DND-41 (cell line): ENCODE results near the gene CCDC93.

Experiments used
- ATAC-seq: fragments of 200-7000 bp; cut with Tn5 transposase; 3 replicates; pipeline ENCODE4 v1.9.1; 2021; ENCODE audit warnings: low read depth; ENCODE audit not compliant: insufficient read depth
- DNase-seq: peaks from one replicate; pipeline ENCODE4 v3.0.0-alpha.2; 2020
- H2AFZ ChIP-seq: 2 replicates; pipeline ENCODE4 v1.6.0; 2012; ENCODE audit warnings: low read depth, low read length
- H3K27ac ChIP-seq: 2 replicates; pipeline ENCODE4 v1.5.1; 2012; ENCODE audit warnings: low read length, inconsistent platforms
- H3K27me3 ChIP-seq: fragments of 200-600 bp; sonication (generic); 2 replicates; pipeline ENCODE4 v1.6.0; 2012; ENCODE audit warnings: low read length, mild to moderate bottlenecking, inconsistent platforms; ENCODE audit not compliant: insufficient read depth, poor library complexity
- H3K36me3 ChIP-seq: 2 replicates; pipeline ENCODE4 v1.5.1; 2012; ENCODE audit warnings: low read length, inconsistent platforms; ENCODE audit not compliant: insufficient read depth
- H3K4me1 ChIP-seq: 2 replicates; pipeline ENCODE4 v1.5.1; 2012; ENCODE audit warnings: mild to moderate bottlenecking, low read length; ENCODE audit not compliant: insufficient read depth
- H3K4me2 ChIP-seq: 2 replicates; pipeline ENCODE4 v1.6.0; 2012; ENCODE audit warnings: mild to moderate bottlenecking, moderate library complexity, low read length, inconsistent platforms; ENCODE audit not compliant: insufficient read depth
- H3K4me3 ChIP-seq, 2 experiments: fragments of 200-600 bp in 1 of 2; shearing (Covaris generic) in 1 of 2; 2 replicates each; pipeline ENCODE4 v1.5.1; 2012 to 2016; ENCODE audit warnings: inconsistent platforms in 2 of 2, low read length in 2 of 2, mild to moderate bottlenecking in 2 of 2, low read depth in 1 of 2, moderate library complexity in 1 of 2
- H3K79me2 ChIP-seq: 2 replicates; pipeline ENCODE4 v1.6.0; 2012; ENCODE audit warnings: low read length, inconsistent platforms; ENCODE audit not compliant: insufficient read depth
- H3K9ac ChIP-seq: 2 replicates; pipeline ENCODE4 v1.6.0; 2012; ENCODE audit warnings: low read depth, mild to moderate bottlenecking, inconsistent platforms, low read length, moderate library complexity
- H3K9me3 ChIP-seq: 2 replicates; pipeline ENCODE4 v1.5.1; 2012; ENCODE audit warnings: low read length, moderate library complexity, mild to moderate bottlenecking, inconsistent platforms; ENCODE audit not compliant: insufficient read depth, severe bottlenecking
- H4K20me1 ChIP-seq: 2 replicates; pipeline ENCODE4 v1.6.0; 2012; ENCODE audit warnings: low read length; ENCODE audit not compliant: insufficient read depth
- CTCF ChIP-seq: IDR thresholded peaks from 2 replicates; pipeline ENCODE4 v1.5.1; 2012; ENCODE audit warnings: borderline replicate concordance, low read length, moderate library complexity, mild to moderate bottlenecking; ENCODE audit not compliant: poor library complexity, severe bottlenecking; ENCODE audit errors: extremely low read depth
- EZH2 ChIP-seq: IDR thresholded peaks from 3 replicates; pipeline ENCODE4 v1.6.1; 2012; ENCODE audit warnings: borderline replicate concordance, low read depth, mild to moderate bottlenecking, moderate library complexity, low read length, inconsistent platforms; ENCODE audit not compliant: severe bottlenecking

The CCDC93 gene

GRCh38 chr2:118054213-118055008, 40.5 kb upstream of the CCDC93 start:
- no peak for ATAC-seq
- no peaks in the 10 kb centered on the region for H3K9me3 ChIP-seq
- H3K9ac ChIP-seq: no peak overlapping the region
- H3K79me2 ChIP-seq: no peaks in the 10 kb centered on the region
- no peak overlapping the region for H3K27ac ChIP-seq
- no peak overlapping the region for H3K4me3 ChIP-seq
- peaks cover 11% of the 10 kb centered on the region for H3K27me3 ChIP-seq
- no peaks in the 10 kb centered on the region for H3K4me1 ChIP-seq
- no peaks in the 10 kb centered on the region for H3K36me3 ChIP-seq
- TF ChIP-seq EZH2: no peak
- no peak for TF ChIP-seq CTCF
- H2AFZ ChIP-seq: no peak overlapping the region
- H4K20me1 ChIP-seq: no peaks in the 10 kb centered on the region
- no peak overlapping the region for H3K4me2 ChIP-seq
- no peak for DNase-seq

GRCh38 chr2:118053681-118054080, 39.8 kb upstream of the CCDC93 start:
- Histone ChIP-seq H3K4me3 (no peak overlapping the region), H3K36me3 (no peaks in the 10 kb centered on the region), H3K9me3 (no peaks in the 10 kb centered on the region), H4K20me1 (no peaks in the 10 kb centered on the region), H3K27me3 (peaks cover 13% of the 10 kb centered on the region), H3K79me2 (no peaks in the 10 kb centered on the region), H3K4me1 (no peaks in the 10 kb centered on the region), H3K4me2 (no peak overlapping the region), H2AFZ (no peak overlapping the region), H3K27ac (no peak overlapping the region), H3K9ac (no peak overlapping the region)
- TF ChIP-seq CTCF (no peak), EZH2 (no peak)
- DNase-seq: no peak
- no peak for ATAC-seq

GRCh38 chr2:118052474-118052873, 38.6 kb upstream of the CCDC93 start:
- no peak for ATAC-seq
- Histone ChIP-seq H4K20me1 (no peaks in the 10 kb centered on the region), H3K9me3 (no peaks in the 10 kb centered on the region), H3K36me3 (no peaks in the 10 kb centered on the region), H3K27ac (no peak overlapping the region), H3K4me2 (no peak overlapping the region), H3K4me3 (no peak overlapping the region), H3K9ac (no peak overlapping the region), H2AFZ (no peak overlapping the region), H3K4me1 (no peaks in the 10 kb centered on the region), H3K79me2 (no peaks in the 10 kb centered on the region), H3K27me3 (peaks cover 13% of the 10 kb centered on the region)
- no peak for TF ChIP-seq EZH2
- no peak for TF ChIP-seq CTCF
- DNase-seq: no peak
